ENCODE data around the gene THUMPD2. TPM values are rescaled to one million over a fixed set of nuclear protein-coding genes. Genes with fewer than 3 reads are reported as not detected.

The THUMPD2 gene
- polyA plus RNA-seq, 1 donor (not counting 4 experiments of a cell fraction or from before 2014, with no cell fraction given): 18.2 TPM

GRCh38 chr2:39689876-39690275, 89.2 kb downstream of the THUMPD2 start:
- no peaks in the 10 kb centered on the region for H3K36me3 ChIP-seq (ENCODE audit: control insufficient read depth in 2 of 2, extremely low read depth in 1 of 2, insufficient read depth in 2 of 2, low read length in 2 of 2)
- H2AFZ ChIP-seq (ENCODE audit: control insufficient read depth, low read length): no peak overlapping the region
- H3K9me1 ChIP-seq (ENCODE audit: control insufficient read depth, extremely low read depth, insufficient read depth, low read length): no peaks in the 10 kb centered on the region
- TF ChIP-seq, protein P1, sequence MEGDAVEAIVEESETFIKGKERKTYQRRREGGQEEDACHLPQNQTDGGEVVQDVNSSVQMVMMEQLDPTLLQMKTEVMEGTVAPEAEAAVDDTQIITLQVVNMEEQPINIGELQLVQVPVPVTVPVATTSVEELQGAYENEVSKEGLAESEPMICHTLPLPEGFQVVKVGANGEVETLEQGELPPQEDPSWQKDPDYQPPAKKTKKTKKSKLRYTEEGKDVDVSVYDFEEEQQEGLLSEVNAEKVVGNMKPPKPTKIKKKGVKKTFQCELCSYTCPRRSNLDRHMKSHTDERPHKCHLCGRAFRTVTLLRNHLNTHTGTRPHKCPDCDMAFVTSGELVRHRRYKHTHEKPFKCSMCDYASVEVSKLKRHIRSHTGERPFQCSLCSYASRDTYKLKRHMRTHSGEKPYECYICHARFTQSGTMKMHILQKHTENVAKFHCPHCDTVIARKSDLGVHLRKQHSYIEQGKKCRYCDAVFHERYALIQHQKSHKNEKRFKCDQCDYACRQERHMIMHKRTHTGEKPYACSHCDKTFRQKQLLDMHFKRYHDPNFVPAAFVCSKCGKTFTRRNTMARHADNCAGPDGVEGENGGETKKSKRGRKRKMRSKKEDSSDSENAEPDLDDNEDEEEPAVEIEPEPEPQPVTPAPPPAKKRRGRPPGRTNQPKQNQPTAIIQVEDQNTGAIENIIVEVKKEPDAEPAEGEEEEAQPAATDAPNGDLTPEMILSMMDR (optimal IDR thresholded peaks at IDR 0.05 in 1 of 3, IDR thresholded peaks at IDR 0.05 in 1 of 3, conservative IDR thresholded peaks at IDR 0.05 in 1 of 3; ENCODE audit: extremely low read depth in 1 of 3, insufficient read depth in 2 of 3, low read length in 3 of 3): no peak
- no peak for TF ChIP-seq EZH2 (IDR thresholded peaks at IDR 0.05; ENCODE audit: low read length)
- no peaks in the 10 kb centered on the region for H3K9me3 ChIP-seq (ENCODE audit: control insufficient read depth, low read depth, low read length)
- H3K4me3 ChIP-seq (ENCODE audit: control insufficient read depth in 2 of 3, extremely low read depth in 1 of 3, insufficient read depth in 2 of 3, low read depth in 1 of 3, low read length in 3 of 3): no peak overlapping the region
- DNase-seq (ENCODE audit: low read depth, low spot score) (no peak), FAIRE-seq (no peak)
- H3K9ac ChIP-seq (ENCODE audit: control insufficient read depth, extremely low read depth, insufficient read depth, low read length): no peak overlapping the region
- no peak overlapping the region for H3K27ac ChIP-seq (ENCODE audit: control insufficient read depth, insufficient read depth, low read length)
- H4K20me1 ChIP-seq (ENCODE audit: control insufficient read depth, extremely low read depth, insufficient read depth, low read length): no peaks in the 10 kb centered on the region
- no peak overlapping the region for H3K4me2 ChIP-seq (ENCODE audit: control insufficient read depth, extremely low read depth, insufficient read depth, low read depth, low read length)
- no peaks in the 10 kb centered on the region for H3K4me1 ChIP-seq (ENCODE audit: control insufficient read depth, extremely low read depth, insufficient read depth, low read length)
- dilution Hi-C loops (cut with MboI; ENCODE audit: extremely low pct_ligation_motif_present, low sequenced_read_pairs): no loop called here
- peaks cover 5% of the 10 kb centered on the region for H3K27me3 ChIP-seq (ENCODE audit: control insufficient read depth, extremely low read depth, insufficient read depth, low read length)
- H3K79me2 ChIP-seq (ENCODE audit: control insufficient read depth, insufficient read depth, low read length): no peaks in the 10 kb centered on the region

- DNase-seq (ENCODE audit: low read depth, low spot score) (no peak), FAIRE-seq (no peak)
- no peak overlapping the region for H3K27ac ChIP-seq (ENCODE audit: control insufficient read depth, insufficient read depth, low read length)
- peaks cover 10% of the 10 kb centered on the region for H3K27me3 ChIP-seq (ENCODE audit: control insufficient read depth, extremely low read depth, insufficient read depth, low read length)
- H2AFZ ChIP-seq (ENCODE audit: control insufficient read depth, low read length): no peak overlapping the region
- H3K4me2 ChIP-seq (ENCODE audit: control insufficient read depth, extremely low read depth, insufficient read depth, low read depth, low read length): no peak overlapping the region
- H3K9ac ChIP-seq (ENCODE audit: control insufficient read depth, extremely low read depth, insufficient read depth, low read length): no peak overlapping the region
- no peaks in the 10 kb centered on the region for H3K4me1 ChIP-seq (ENCODE audit: control insufficient read depth, extremely low read depth, insufficient read depth, low read length)
- no peak for TF ChIP-seq EZH2 (IDR thresholded peaks at IDR 0.05; ENCODE audit: low read length)
- TF ChIP-seq, protein P1 (optimal IDR thresholded peaks at IDR 0.05 in 1 of 3, IDR thresholded peaks at IDR 0.05 in 1 of 3, conservative IDR thresholded peaks at IDR 0.05 in 1 of 3; ENCODE audit: extremely low read depth in 1 of 3, insufficient read depth in 2 of 3, low read length in 3 of 3): no peak
- dilution Hi-C loops (cut with MboI; ENCODE audit: extremely low pct_ligation_motif_present, low sequenced_read_pairs): no loop called here
- H3K9me3 ChIP-seq (ENCODE audit: control insufficient read depth, low read depth, low read length): no peaks in the 10 kb centered on the region
- H4K20me1 ChIP-seq (ENCODE audit: control insufficient read depth, extremely low read depth, insufficient read depth, low read length): no peaks in the 10 kb centered on the region
- no peaks in the 10 kb centered on the region for H3K79me2 ChIP-seq (ENCODE audit: control insufficient read depth, insufficient read depth, low read length)
- H3K9me1 ChIP-seq (ENCODE audit: control insufficient read depth, extremely low read depth, insufficient read depth, low read length): no peaks in the 10 kb centered on the region
- H3K36me3 ChIP-seq (ENCODE audit: control insufficient read depth in 2 of 2, extremely low read depth in 1 of 2, insufficient read depth in 2 of 2, low read length in 2 of 2): no peaks in the 10 kb centered on the region
- H3K4me3 ChIP-seq (ENCODE audit: control insufficient read depth in 2 of 3, extremely low read depth in 1 of 3, insufficient read depth in 2 of 3, low read depth in 1 of 3, low read length in 3 of 3): no peak overlapping the region
Observed at GRCh38 chr2:39689272-39689841, 89.7 kb downstream of the THUMPD2 start.

Measured in keratinocyte (primary cell).